IPS-18a (cell line): ENCODE measurements around the gene METTL9.

ENCODE experiments used
- H3K27ac ChIP-seq: one replicate; pipeline ENCODE4 v1.5.1; 2013; ENCODE audit warnings: low read length
- H3K27me3 ChIP-seq: one replicate; pipeline ENCODE4 v1.6.1; 2013; ENCODE audit warnings: mild to moderate bottlenecking, low read length; ENCODE audit not compliant: control insufficient read depth, insufficient read depth
- H3K36me3 ChIP-seq: one replicate; pipeline ENCODE4 v1.6.1; 2013; ENCODE audit warnings: low read depth, low read length; ENCODE audit not compliant: control insufficient read depth
- H3K4me1 ChIP-seq: one replicate; pipeline ENCODE4 v1.6.1; 2013; ENCODE audit warnings: low read depth, low read length; ENCODE audit not compliant: control insufficient read depth
- H3K4me3 ChIP-seq: one replicate; pipeline ENCODE4 v1.5.1; 2013; ENCODE audit warnings: low read length
- H3K9ac ChIP-seq: one replicate; pipeline ENCODE4 v1.6.1; 2013; ENCODE audit warnings: mild to moderate bottlenecking, low read length, moderate library complexity
- H3K9me3 ChIP-seq: one replicate; pipeline ENCODE4 v1.6.1; 2013; ENCODE audit warnings: low read depth, low read length; ENCODE audit not compliant: control insufficient read depth

The METTL9 gene

GRCh38 chr16:21704266-21704665, 104.9 kb downstream of the METTL9 start:
- Histone ChIP-seq H3K4me1 (no peaks in the 10 kb centered on the region), H3K4me3 (no peak overlapping the region), H3K27ac (no peak overlapping the region)

DNA sequence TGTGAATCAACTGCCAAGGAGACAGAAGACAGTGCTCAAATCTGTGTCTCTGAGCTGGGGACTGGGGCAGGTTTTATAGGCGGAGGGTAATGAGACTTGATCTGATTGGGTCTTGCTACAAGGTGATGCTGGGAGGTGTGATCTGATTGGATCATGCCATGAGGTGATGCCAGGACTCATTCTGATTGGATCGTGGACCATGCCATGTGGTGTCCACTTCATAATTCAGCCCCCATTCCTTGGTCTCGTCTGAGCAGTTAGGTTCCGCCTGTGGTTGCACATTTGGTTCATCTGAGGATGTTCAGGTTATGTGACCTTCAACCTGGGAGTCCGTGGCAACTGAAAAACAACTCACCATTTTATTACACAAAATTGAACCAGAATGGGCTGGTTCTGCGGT, 105.4 kb downstream of the METTL9 start:
- Histone ChIP-seq H3K9me3 (no peaks in the 10 kb centered on the region), H3K36me3 (no peaks in the 10 kb centered on the region), H3K4me3 (no peak overlapping the region), H3K9ac (no peak overlapping the region), H3K4me1 (no peaks in the 10 kb centered on the region), H3K27ac (no peak overlapping the region), H3K27me3 (no peaks in the 10 kb centered on the region)

More at GRCh38 chr16:21704266-21704665, 104.9 kb downstream of the METTL9 start:
- no peaks in the 10 kb centered on the region for H3K9me3 ChIP-seq
- no peaks in the 10 kb centered on the region for H3K36me3 ChIP-seq
- H3K9ac ChIP-seq = no peak overlapping the region
- H3K27me3 ChIP-seq = no peaks in the 10 kb centered on the region
